Glutamatergic neuron (in vitro differentiated cells): ENCODE results near the gene NUP210. TPM values are rescaled to one million over a fixed set of nuclear protein-coding genes. Genes with fewer than 3 reads are reported as not detected.

Experiments
- DNase-seq: peaks from one replicate; pipeline ENCODE4 v3.0.0; 2022
- H3K27ac Mint-ChIP-seq: one replicate; pipeline ENCODE4 v1.8.0; 2020; ENCODE audit warnings: mild to moderate bottlenecking, mixed read lengths, inconsistent platforms; ENCODE audit not compliant: unreplicated experiment
- H3K27me3 Mint-ChIP-seq: one replicate; pipeline ENCODE4 v1.8.0; 2020; ENCODE audit warnings: mild to moderate bottlenecking, moderate library complexity, mixed read lengths, inconsistent platforms; ENCODE audit not compliant: unreplicated experiment
- H3K36me3 Mint-ChIP-seq: one replicate; pipeline ENCODE4 v1.8.0; 2020; ENCODE audit warnings: mild to moderate bottlenecking, mixed read lengths, inconsistent platforms; ENCODE audit not compliant: unreplicated experiment
- H3K4me1 Mint-ChIP-seq: one replicate; pipeline ENCODE4 v1.8.0; 2020; ENCODE audit warnings: mild to moderate bottlenecking, low read depth, mixed read lengths, inconsistent platforms; ENCODE audit not compliant: unreplicated experiment
- H3K4me3 Mint-ChIP-seq: one replicate; pipeline ENCODE4 v1.8.0; 2020; ENCODE audit warnings: mild to moderate bottlenecking, mixed read lengths, inconsistent platforms; ENCODE audit not compliant: unreplicated experiment
- H3K9me3 Mint-ChIP-seq: one replicate; pipeline ENCODE4 v1.8.0; 2020; ENCODE audit warnings: mild to moderate bottlenecking, moderate library complexity, mixed read lengths, inconsistent platforms; ENCODE audit not compliant: unreplicated experiment
- total RNA-seq: library from RNA; stranded (reverse); fragmentation: NEBNext Ultra II Directional; extraction: Animal tissue kit (Norgen Biotek cat#: 25700); gene quantifications from one replicate; pipeline ENCODE4 v1.2.1, GENCODE V29; 2021; ENCODE audit not compliant: unreplicated experiment
- TF ChIP-seq, protein P1 (sequence below): fragments of 200-600 bp; sonication (generic); IDR thresholded peaks from one replicate; pipeline ENCODE4 v1.5.0; 2021; ENCODE audit not compliant: partially characterized antibody, unreplicated experiment

NUP210 gene
- total RNA-seq, 1 donor from 2014 or later, result 2.4 TPM

DNA sequence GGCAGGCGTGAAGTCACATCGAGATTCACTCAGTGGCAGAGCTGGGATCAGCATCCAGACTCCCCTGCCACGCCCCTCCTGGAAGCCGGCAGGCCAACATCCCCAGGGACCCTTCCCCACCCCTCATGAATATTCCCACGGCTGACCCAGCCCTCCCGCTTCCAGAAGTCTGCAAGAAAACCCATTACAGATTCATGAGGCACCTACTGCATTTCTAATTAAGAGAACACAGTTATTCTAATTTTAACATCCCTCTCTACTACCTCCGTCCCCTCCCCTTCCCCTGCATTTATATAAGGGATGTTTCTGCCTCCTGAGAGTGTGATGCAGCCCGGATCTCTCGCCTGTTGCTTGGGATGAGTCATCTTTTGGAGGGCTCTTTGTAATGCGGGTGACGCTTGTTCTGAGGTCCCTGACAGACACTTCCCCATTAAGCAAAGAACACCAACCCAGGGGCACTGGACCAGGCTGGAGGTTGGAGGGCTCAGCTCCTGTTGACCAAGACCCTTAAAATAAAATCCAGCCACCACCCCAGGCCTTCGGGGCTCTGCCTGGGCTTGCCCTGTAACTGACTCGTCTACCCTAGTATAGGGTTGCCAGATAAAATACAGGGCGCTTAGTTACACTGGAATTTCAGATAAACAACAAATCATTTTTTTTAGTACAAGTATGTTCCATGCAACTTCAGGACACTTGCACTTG, 118.7 kb downstream of the NUP210 start:
- no peak overlapping the region for H3K27ac Mint-ChIP-seq
- H3K4me1 Mint-ChIP-seq, result peaks cover 14% of the 10 kb centered on the region
- no peaks in the 10 kb centered on the region for H3K9me3 Mint-ChIP-seq
- peak; percentile 75 for DNase-seq
- H3K27me3 Mint-ChIP-seq, result peaks cover 2% of the 10 kb centered on the region
- H3K4me3 Mint-ChIP-seq, result no peak overlapping the region
- no peaks in the 10 kb centered on the region for H3K36me3 Mint-ChIP-seq
- TF ChIP-seq, protein P1, sequence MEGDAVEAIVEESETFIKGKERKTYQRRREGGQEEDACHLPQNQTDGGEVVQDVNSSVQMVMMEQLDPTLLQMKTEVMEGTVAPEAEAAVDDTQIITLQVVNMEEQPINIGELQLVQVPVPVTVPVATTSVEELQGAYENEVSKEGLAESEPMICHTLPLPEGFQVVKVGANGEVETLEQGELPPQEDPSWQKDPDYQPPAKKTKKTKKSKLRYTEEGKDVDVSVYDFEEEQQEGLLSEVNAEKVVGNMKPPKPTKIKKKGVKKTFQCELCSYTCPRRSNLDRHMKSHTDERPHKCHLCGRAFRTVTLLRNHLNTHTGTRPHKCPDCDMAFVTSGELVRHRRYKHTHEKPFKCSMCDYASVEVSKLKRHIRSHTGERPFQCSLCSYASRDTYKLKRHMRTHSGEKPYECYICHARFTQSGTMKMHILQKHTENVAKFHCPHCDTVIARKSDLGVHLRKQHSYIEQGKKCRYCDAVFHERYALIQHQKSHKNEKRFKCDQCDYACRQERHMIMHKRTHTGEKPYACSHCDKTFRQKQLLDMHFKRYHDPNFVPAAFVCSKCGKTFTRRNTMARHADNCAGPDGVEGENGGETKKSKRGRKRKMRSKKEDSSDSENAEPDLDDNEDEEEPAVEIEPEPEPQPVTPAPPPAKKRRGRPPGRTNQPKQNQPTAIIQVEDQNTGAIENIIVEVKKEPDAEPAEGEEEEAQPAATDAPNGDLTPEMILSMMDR, result no peak

DNA sequence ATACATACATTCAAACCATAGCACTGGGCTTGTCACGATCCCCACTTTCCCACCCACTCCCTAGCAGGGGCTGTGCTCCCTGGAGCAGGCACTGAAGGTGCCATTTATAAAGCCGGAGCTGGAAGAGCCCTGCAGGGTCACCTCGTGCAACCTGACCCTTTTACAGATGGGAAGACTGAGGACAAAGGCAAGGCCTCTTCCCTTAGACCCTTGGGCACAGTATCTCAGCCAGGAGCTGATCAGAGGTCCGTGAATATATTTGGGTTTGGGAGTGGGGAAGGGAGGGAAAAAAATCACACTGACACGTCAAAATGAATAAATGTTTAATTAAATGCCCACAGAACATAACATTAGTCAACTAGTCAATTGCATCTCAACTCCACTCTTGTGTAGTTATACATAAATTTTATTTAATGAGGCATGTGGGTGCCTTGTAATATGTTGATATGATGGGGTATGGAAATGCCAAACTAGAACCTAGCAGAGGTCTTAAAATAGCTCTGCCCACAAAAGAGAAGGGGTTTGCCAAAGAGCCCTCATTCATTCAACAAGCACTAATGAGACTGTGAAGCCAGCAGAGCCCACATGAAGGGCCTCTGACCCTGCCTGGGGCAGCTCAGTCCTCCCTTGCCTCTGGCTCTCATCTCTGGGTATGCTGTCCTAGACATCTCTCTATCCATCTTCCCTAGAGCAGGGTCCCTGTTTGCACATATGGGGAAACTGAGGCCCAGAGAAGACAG, 119.4 kb downstream of the NUP210 start:
- Mint-ChIP-seq H3K4me1 (peaks cover 13% of the 10 kb centered on the region), H3K4me3 (no peak overlapping the region), H3K27ac (no peak overlapping the region), H3K36me3 (no peaks in the 10 kb centered on the region), H3K9me3 (no peaks in the 10 kb centered on the region), H3K27me3 (peaks cover 2% of the 10 kb centered on the region)
- DNase-seq, result no peak
- TF ChIP-seq, protein P1, result no peak

DNA sequence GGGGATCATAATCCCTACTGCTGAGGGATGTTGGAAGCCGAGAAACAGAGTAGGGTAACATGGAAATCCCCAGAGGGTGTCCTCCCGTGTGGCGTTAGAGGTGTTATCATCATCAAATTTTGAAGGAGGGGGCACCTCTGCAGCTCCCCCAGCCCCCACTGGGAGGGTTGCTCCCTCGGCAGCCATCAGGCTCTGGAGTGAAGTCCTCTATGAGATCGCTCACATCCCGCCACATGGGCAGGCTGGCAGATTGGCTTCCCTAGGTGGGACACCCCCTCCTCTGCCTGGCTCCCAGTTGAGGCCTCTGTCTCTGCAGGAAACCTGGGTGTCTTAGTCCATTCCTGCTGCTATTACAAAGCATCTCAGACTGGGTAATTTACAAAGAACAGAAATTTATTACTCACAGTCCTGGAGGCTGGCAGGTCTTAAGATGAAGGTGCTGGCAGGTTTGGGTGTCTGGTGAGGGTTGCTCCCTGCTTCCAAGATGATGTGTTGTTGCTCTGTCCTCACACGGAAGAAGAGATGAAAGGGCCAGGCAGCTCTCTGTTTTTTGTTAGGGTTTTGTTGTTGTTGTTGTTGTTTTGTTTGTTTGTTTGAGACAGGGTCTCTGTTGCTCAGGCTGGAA, 120.5 kb downstream of the NUP210 start:
- Mint-ChIP-seq H3K9me3 (no peaks in the 10 kb centered on the region), H3K4me1 (peaks cover 13% of the 10 kb centered on the region), H3K27me3 (peaks cover 2% of the 10 kb centered on the region), H3K27ac (no peak overlapping the region), H3K36me3 (no peaks in the 10 kb centered on the region), H3K4me3 (no peak overlapping the region)
- no peak for DNase-seq
- TF ChIP-seq, protein P1, result no peak

DNA sequence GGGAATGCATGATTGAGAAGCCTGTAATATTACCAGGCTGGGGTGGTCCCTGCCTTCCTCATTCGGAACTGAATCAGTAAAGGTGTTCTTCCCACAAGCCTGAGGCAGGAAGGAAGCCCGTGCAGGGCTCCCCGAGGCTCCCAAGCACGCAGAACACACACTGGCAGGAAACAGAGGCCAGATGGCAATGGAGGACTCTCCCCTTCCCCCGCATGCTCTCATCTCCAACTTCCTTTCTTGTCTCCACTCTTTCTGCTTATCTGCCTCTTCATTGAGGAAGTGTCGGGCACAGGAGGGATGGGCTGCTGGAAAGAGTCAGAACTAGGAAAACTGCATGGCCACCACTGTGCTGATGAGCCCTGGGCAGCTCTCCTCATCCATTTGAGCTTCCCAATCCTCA, 123.5 kb downstream of the NUP210 start:
- Mint-ChIP-seq H3K9me3 (no peaks in the 10 kb centered on the region), H3K27me3 (peaks cover 5% of the 10 kb centered on the region), H3K27ac (no peak overlapping the region), H3K4me1 (peaks cover 13% of the 10 kb centered on the region), H3K4me3 (peak overlapping the region; percentile 12), H3K36me3 (no peaks in the 10 kb centered on the region)
- DNase-seq, result no peak
- TF ChIP-seq, protein P1, result no peak
